ENCODE results near the gene HSPB1.

DNA sequence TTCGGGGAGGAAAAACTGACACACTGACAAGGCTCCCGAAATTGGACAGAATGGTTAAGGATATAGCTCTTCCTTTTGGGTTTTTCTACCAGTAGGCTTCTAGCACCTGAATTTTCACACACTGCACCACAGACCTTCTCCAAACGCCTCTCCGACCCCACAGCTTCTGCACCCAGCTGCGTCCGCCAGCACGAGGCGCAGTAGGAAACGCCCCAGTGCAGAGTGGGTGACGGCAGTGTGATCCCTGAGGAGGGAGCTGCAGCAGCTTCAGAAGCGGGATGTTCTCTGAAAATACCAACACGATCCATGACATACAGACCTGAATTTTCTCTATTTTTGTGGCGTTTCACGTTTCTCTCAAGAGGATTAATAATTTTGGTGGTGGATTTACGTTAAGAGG is 25.9 kb downstream of the HSPB1 start:
- TF ChIP-seq, protein P1, sequence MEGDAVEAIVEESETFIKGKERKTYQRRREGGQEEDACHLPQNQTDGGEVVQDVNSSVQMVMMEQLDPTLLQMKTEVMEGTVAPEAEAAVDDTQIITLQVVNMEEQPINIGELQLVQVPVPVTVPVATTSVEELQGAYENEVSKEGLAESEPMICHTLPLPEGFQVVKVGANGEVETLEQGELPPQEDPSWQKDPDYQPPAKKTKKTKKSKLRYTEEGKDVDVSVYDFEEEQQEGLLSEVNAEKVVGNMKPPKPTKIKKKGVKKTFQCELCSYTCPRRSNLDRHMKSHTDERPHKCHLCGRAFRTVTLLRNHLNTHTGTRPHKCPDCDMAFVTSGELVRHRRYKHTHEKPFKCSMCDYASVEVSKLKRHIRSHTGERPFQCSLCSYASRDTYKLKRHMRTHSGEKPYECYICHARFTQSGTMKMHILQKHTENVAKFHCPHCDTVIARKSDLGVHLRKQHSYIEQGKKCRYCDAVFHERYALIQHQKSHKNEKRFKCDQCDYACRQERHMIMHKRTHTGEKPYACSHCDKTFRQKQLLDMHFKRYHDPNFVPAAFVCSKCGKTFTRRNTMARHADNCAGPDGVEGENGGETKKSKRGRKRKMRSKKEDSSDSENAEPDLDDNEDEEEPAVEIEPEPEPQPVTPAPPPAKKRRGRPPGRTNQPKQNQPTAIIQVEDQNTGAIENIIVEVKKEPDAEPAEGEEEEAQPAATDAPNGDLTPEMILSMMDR (IDR thresholded peaks at IDR 0.05) = no peak
- TF ChIP-seq EZH2 (IDR thresholded peaks at IDR 0.05; ENCODE audit: borderline replicate concordance, insufficient read depth, low read depth, low read length, poor library complexity, severe bottlenecking) = no peak
